Stimulated activated CD4-positive, alpha-beta T cell treated with anti-CD3 and anti-CD28 coated beads, Interleukin-4, amount 100 ng/mL, for 48 hours (primary cell): ENCODE data around the gene HDAC4.
"Not testable (repeated sequence)": the region's sequence is repeated elsewhere in the genome, so short reads cannot be mapped to it uniquely, and the experiment has no call there.

ENCODE experiments used
- DNase-seq, 2 donors: peaks; one replicate each; pipeline ENCODE4 v3.0.0-alpha.2; 2020; ENCODE audit warnings: low read depth in 2 of 2

HDAC4 gene

DNA sequence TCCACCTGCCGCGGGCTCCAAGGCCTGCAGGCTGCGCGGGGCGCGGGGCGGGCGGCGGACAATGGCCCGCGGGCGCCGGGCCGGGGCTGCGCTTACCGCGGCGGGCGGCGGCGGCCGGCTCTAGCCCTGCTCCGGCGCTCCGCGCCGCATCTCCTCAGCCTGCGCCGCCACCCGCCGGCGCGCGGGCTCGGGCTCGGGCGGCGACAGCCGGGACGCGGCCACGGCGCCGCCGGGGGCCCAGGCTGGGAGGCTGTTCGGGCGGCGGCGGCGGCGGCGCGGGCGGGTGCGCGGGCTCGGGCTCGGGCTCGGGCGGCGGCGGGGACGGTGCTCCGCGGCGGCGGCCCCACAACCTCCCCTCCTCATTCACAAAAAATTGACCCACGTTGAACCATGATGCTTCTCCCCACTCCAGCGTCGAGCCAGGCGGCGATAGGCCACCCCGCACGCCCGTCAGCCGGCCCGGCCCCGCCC is at the start of gene HDAC4:
HDAC4 (minus strand) TSS at position 425 of the 471 bp plus-strand sequence. CDS start 48,321 bp downstream, outside the sequence.
- DNase-seq: no peak

DNA sequence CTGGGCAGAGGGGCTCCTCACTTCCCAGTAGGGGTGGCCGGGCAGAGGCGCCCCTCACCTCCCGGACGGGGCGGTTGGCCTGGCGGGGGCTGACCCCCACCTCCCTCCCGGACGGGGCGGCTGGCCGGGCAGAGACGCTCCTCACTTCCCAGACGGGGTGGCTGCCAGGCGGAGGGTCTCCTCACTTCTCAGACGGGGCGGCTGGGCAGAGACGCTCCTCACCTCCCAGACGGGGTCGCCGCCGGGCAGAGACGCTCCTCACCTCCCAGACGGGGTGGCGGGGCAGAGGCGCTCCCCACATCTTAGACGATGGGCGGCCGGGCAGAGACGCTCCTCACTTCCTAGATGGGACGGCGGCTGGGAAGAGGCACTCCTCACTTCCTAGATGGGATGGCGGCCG is 48.6 kb upstream of the HDAC4 start:
- DNase-seq: not testable (repeated sequence)

DNA sequence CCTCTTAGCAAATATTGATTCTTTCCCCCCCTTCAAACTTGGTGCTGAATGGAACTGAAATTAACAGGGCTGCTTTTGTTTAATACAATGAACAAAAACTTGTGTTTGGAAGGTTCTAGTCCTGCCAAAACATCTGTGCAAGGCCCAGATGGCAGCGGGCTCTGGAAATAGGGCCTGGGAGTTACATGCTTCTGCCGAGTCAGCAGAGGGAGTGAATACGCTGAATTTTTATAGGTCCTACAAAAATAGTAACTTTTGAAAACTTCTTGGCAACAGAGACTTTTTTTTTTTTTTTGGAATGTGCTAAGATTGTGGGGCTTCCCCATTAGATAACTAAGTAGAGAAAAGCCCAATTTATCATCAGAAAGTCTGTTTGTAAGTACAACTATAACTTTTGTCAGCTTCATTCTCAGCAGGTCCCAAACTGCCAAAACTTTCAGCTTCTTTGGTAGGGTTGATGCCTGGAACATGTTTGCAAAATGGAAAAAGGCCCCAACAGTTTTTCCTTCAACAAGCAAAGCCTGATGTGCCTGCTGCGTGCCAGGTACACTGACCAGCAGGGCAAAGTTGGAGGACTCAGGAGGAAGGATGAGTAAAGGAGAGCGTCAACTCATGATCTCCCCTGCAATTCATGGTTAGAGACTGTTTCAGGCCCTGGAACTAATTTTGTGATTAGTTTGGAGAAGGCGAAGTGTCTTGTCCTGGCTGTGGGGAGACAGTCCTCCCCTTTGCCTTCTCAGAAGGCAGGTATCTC is 45.1 kb upstream of the HDAC4 start:
- DNase-seq: no peak

DNA sequence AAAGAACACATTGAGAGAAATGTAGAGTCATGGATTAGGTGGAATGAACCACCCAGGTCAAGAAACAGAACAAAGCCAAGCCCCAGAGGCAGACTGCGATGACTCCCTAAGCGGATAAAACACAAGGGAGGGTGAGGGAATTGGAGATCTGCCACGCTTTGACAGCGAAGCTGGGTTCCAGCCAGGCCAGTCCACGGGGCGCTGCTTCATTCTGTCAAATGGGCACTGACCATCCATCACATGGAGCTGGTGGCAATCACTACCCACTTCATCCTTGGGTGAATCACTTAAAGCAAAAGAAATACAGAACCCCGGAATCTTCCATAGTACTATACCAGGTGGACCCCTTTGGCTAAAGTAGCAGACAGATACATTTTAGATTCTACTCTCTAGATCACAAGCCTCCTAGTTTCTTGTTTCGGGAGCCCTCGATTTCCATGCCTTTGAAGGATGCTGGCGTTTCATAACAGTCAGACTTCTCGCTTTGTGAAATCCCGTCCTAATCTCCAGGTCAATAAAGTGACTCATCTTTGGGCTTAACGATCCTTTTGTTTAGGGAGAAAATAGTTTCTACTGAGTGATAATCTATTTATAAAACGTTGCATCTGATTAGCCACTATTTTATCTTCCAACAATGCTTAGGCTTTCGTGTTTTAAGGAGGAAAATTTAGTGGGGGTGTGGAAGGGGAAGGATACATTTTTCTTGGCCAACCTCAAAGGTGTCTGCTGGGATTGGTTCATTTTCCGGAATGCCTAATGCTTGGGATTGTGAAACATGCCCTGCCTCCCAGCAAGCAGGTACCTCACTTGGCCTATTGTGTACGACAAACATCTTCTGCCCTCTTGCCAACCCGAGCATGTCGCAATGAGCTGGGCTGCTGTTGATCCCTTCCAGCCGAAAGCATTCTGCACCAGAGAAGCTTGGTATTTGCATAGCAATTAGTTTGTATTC is 44.1 kb upstream of the HDAC4 start:
- no peak for DNase-seq

- no peak for DNase-seq
Measured at GRCh38 chr2:239443666-239444567, 43.1 kb upstream of the HDAC4 start.

- no peak for DNase-seq
Measured at GRCh38 chr2:239443102-239443620, 42.3 kb upstream of the HDAC4 start.

DNA sequence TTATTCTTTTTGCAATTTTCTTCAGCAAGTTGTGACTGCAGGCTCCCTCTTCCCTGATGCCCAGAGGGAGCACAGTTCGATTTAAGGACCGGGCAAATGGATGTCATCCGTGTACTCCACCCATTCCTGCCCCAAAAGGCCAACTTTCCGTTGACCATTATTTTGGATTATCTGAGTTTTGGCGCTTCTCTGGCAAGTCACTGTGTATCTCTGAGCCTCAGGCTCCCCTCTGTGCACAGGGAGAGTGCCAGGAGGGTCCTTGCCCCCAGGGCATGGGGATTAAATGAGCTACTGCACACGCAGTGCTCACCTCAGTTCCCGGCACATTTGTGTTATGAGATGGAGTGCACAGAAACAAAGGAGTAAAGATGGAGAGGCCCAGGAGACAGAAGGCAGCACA is 41.4 kb upstream of the HDAC4 start:
- no peak for DNase-seq

- no peak for DNase-seq
Measured at GRCh38 chr2:239441261-239442078, 40.6 kb upstream of the HDAC4 start.

DNA sequence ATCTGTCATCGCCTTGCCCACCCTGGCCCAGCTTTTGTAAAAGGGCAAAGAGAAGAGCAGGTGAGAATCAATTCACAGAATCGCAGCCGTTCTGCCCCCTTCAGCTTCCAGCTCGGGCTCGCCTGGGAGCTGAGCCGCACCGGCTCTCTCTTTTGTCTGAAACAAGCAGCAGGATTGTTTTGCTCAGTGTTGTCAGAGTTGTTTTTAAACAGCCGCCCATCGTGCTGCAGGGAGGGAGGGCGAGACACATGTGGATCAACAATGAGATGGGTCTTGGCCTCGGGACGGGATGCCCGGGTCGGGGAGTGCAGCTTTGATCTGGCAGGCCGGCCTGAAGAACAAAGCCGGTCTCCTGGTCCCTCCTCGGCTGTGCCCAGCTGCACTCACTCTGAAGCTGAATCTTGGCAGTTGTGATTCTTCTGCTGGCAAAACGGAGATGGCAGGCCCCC is 39.7 kb upstream of the HDAC4 start:
- no peak for DNase-seq

DNA sequence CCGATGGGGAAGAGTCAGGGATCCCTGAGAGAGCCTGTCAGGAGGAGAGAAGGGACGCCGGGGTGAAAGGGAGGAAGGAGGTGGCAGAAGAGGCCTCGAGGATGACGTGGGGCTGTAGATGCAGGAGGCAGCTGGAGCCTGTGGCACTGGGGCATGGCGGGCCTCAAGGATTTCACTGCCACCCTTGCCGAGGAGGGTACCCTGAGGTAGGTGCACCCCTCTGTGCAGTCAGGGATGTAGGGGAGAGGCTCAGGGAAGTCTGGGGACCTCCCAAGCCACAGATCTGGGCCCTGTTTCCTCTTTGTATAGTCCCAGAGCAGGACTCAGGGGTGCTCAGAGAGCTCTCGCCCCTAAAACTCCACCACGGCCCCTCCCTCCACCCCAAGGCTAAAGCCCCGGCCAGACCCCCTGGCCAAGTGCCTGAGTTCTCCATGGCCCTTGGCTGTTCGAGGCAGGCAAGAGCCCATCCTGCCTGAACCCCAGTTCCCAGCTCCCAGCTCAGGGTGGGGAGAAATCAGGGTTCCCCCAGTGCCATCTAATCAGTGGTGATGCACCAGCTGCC is 39.0 kb upstream of the HDAC4 start:
- DNase-seq: no peak

- no peak for DNase-seq
Measured at GRCh38 chr2:239438995-239439753, 38.4 kb upstream of the HDAC4 start.

DNA sequence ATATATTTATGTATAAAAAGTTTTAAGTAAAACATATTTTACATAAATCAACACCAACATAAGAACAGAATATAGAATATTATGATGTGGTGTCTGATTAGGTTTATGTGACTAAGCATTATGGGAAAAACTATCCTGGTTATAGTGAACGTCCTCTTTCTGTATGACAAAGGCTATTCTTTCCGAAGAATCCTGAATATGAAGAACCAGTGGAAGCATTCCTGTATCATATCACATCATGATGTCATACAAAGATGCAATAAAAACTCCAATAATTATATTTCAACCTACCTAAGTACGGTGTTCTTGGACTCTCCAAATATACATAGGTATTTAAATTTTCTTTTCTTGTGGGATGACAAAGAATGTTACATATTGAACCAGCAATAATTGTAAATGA is 37.5 kb upstream of the HDAC4 start:
- DNase-seq: no peak

DNA sequence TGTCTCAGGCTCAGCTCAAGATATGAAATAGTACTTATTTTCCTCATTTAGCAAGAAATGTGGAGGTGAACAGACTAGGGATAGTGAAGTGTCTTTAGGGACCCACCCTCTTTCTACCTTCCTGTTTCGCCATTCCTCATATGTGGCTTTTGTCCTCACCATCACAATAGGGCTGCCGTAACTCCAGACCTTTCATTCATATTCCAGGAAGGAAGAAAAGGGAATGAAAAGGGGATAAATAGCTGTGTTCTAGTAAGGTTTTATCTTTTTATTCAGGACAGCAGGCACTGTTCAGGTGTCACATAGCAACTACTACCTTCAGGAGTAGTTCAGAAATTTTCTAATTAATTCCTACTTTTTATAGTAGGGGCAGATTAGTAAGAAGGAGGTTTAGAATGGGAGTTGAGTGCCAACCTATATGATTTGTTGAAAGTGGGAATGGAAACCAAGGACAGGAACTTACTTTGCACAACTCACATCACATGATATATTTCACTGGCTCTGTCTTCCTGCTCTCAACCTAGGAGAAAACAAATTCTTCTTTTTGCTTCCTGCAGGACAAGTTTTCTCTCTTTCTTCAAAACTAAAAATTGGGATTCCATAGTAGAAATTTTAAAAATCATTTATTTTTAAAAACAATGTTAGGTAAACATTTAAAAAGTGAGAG is 36.0 kb upstream of the HDAC4 start:
- no peak for DNase-seq

DNA sequence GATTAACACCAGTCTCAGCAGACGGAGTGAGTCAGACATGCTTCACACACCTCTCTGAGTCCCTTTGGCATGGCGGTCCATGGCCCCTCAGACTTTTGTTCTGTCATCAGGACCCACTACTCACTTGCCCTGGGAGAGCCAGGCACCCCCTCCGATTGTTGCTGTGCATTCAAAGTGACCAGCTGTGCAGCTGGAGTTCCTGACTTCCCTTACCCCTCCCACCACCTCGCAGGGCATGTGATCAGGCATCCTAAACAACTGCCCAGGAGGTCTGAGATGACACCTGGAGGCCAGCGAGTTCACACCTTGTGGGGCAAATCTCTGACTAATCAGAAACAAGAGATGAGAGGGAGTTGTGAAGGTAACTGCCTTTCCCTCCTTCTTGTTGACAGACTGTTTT is 35.3 kb upstream of the HDAC4 start:
- DNase-seq: no peak

DNA sequence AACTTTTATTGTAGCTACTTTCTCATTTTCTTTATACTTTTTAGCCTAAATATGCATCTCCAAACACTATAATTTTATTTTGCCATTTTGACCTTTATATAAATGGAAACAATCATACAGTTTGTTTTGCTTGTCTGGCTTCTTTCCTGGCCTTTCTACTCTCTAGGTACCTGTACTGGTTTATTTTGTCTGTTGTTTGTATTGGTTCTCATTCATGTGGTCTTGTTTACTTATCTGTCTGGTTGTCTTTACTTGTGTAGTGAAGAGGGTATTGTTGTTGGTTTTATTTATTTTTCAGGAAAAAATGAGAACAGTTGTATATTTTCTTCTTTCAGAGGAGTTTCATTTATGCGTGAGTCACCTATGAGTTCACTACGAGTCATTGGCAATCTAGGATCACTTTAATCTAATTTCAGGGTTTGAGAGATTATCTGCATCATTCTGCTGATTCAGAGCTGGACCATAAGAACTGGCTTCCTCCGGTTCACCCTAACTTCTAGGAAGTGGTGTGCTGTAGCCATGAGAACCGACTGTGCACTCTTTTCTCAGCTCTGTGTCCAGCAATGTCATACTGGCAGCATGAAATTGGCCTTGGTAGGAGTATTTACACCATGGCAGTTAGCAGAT is 33.1 kb upstream of the HDAC4 start:
- peak in 1 of 2 donors; percentile 7 for DNase-seq

DNA sequence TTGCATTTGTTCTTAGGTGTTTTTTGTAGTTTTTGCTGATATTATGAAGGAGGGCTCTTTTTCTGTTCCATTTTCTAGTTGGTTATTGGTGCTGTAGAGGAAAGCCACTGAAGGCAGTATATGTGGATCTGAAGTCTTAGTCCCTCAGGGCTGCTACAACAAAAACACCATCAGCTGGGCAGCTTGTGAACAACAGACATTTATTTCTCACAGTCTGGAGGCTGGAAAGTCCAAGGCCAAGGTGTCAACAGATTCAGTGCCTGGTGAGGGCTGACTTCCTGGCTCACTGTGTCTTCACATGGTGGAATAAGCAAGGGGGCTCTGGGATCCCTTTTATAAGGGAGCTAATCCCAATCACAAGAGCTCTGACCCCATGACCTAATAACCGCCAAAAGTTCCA is 31.4 kb upstream of the HDAC4 start:
- DNase-seq: no peak

DNA sequence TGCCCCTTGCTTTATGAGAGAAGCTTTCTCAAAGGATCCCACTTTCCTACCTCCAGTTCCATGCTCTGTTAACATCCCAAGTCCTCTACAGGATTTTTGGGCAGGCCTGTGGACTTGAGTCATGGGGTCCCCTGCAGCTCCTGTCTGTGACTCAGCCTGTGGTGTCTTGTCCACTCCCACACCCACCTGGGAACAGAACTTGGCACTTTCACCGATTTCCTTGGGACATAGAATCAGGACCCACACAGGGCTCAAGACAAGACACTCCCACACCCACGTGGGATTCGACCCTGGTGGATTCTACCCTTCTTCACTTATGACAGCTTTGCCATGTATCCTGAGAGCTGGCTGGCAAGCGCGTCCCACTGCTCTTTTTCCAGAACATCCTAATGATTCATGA is 30.7 kb upstream of the HDAC4 start:
- DNase-seq: no peak
